ENCODE measurements around the gene PPME1. TPM values are rescaled to one million over a fixed set of nuclear protein-coding genes. Genes with fewer than 3 reads are reported as not detected.

PPME1 gene
- total and polyA plus RNA-seq, 9 of the 15 experiments (the other 6 are each of a cell fraction or from before 2014, with no cell fraction given) = 9.8 to 81.7 (median 37.6) TPM

- H3K27me3 ChIP-seq (ENCODE audit: control insufficient read depth in 2 of 2, insufficient read depth in 2 of 2, low read length in 2 of 2) = peaks cover 2 to 10% of the 10 kb centered on the region in 2 experiments; a peak in 2 of 5 replicates
- no peaks in the 10 kb centered on the region for H3K4me1 ChIP-seq (replicated peaks in 1 of 2; ENCODE audit: control insufficient read depth in 2 of 2, insufficient read depth in 2 of 2, low read length in 2 of 2)
- H3K4me2 ChIP-seq (ENCODE audit: insufficient read depth, low read length) = no peak overlapping the region
- no peak for FAIRE-seq
- H3K9me3 ChIP-seq (replicated peaks; ENCODE audit: control insufficient read depth, insufficient read depth, low read depth, low read length) = no peaks in the 10 kb centered on the region
- H3K79me2 ChIP-seq (ENCODE audit: control insufficient read depth, insufficient read depth, low read length) = no peaks in the 10 kb centered on the region
- WGBS (ENCODE audit: insufficient coverage, low coverage, missing lambda C conversion rate) = 0% methylated on average over 4 of the region's 4 CpGs
- TF ChIP-seq HMG20A (CRISPR knock-in tag; conservative IDR thresholded peaks at IDR 0.05) (no peak), ZNF121 (CRISPR knock-in tag; conservative IDR thresholded peaks at IDR 0.05) (no peak), SRSF7 (optimal IDR thresholded peaks at IDR 0.05; ENCODE audit: low read depth, low read length) (no peak), ZC3H11A (IDR thresholded peaks at IDR 0.05; ENCODE audit: low read depth, low read length) (no peak), ZNF780A (CRISPR knock-in tag; IDR thresholded peaks at IDR 0.05) (no peak), MAFF (IDR thresholded peaks at IDR 0.05; ENCODE audit: low read length) (no peak)
- H3K9me1 ChIP-seq (ENCODE audit: control insufficient read depth, insufficient read depth, low read length) = no peaks in the 10 kb centered on the region
- no TSS peak for BruUV-seq (replicated peaks)
- no peak overlapping the region for H3K4me3 ChIP-seq
- ChIA-PET POLR2A (no interaction called here), CTCF (ENCODE audit: low intra/inter-chr PET ratio) (no interaction called here)
- no peaks in the 10 kb centered on the region; the same call in 1 of the 2 replicates for H4K20me1 ChIP-seq (replicated peaks; ENCODE audit: control insufficient read depth, insufficient read depth, low read length)
- H2AFZ ChIP-seq (ENCODE audit: low read depth, low read length) = no peak overlapping the region
- intact Hi-C loops (cut with micrococcal nuclease) (loop anchor here (5.0 kb wide), 2 partner anchors 64 to 129 kb away; no protein-coding TSS in a partner anchor), in situ Hi-C loops (cut with MboI) (no loop called here)
- no peak overlapping the region for H3K9ac ChIP-seq (ENCODE audit: insufficient read depth in 1 of 2, low read depth in 2 of 2, low read length in 2 of 2)
- DNase-seq (ENCODE audit: extremely low read depth in 1 of 4, low spot score in 3 of 4) = no peak
- H3K27ac ChIP-seq (ENCODE audit: extremely low read depth, low read depth, low read length) = no peak overlapping the region
- H3K36me3 ChIP-seq (ENCODE audit: control insufficient read depth, insufficient read depth, low read length) = peaks cover 33% of the 10 kb centered on the region; the same call in 2 of the 3 replicates
- ATAC-seq = no peak
These were observed 87.0 kb downstream of the PPME1 start for GRCh38 chr11:74257959-74258553.
